Thoracic aorta (tissue), 2 donors: ENCODE measurements around the gene HNRNPH2. TPM values are rescaled to one million over a fixed set of nuclear protein-coding genes. Genes with fewer than 3 reads are reported as not detected.

ENCODE experiments used
- ATAC-seq: fragments of 150-250 bp; one replicate; pipeline ENCODE4 v1.8.0; 2017; ENCODE audit warnings: low read depth; ENCODE audit not compliant: insufficient number of reproducible peaks, low FRiP score
- DNase-seq: peaks from one replicate; pipeline ENCODE4 v3.0.0-alpha.2; 2020; ENCODE audit warnings: low spot score
- H3K27ac ChIP-seq, 2 donors: fragments of 200-600 bp; sonication (generic); 1 replicate in 1 of 2; 2 replicates in 1 of 2; pipeline ENCODE4 v1.5.1; 2016; ENCODE audit warnings: mild to moderate bottlenecking in 2 of 2, moderate library complexity in 2 of 2
- H3K27me3 ChIP-seq: fragments of 200-600 bp; sonication (generic); replicated peaks from 2 replicates; pipeline ENCODE4 v1.6.0; 2016; ENCODE audit warnings: mild to moderate bottlenecking; ENCODE audit not compliant: insufficient read depth
- H3K36me3 ChIP-seq: fragments of 200-600 bp; sonication (generic); one replicate; pipeline ENCODE4 v1.5.1; 2016
- H3K4me1 ChIP-seq, 2 donors: fragments of 200-600 bp; sonication (generic); 1 replicate in 1 of 2; 2 replicates in 1 of 2; pipeline versions ENCODE4 v1.5.1 to v1.6.0; 2016; ENCODE audit warnings: low read depth in 2 of 2, mild to moderate bottlenecking in 1 of 2; ENCODE audit not compliant: control insufficient read depth in 1 of 2
- H3K4me3 ChIP-seq: fragments of 200-600 bp; sonication (generic); 2 replicates; pipeline ENCODE4 v1.5.1; 2016; ENCODE audit warnings: mild to moderate bottlenecking
- H3K9me3 ChIP-seq: fragments of 200-600 bp; sonication (generic); 2 replicates; pipeline ENCODE4 v1.5.1; 2016
- total RNA-seq, 2 donors: library from RNA; depleted of rRNA; stranded (reverse); fragments of >200 nt; gene quantifications; one replicate each; pipeline versions ENCODE4 v1.1.0 to v1.2.3, GENCODE V29; 2016
- TF ChIP-seq, protein P1 (sequence below): fragments of 200-600 bp; sonication (generic); IDR thresholded peaks from one replicate; pipeline ENCODE4 v1.5.1; 2019; ENCODE audit warnings: antibody characterized with exemption

Gene HNRNPH2, protein sequence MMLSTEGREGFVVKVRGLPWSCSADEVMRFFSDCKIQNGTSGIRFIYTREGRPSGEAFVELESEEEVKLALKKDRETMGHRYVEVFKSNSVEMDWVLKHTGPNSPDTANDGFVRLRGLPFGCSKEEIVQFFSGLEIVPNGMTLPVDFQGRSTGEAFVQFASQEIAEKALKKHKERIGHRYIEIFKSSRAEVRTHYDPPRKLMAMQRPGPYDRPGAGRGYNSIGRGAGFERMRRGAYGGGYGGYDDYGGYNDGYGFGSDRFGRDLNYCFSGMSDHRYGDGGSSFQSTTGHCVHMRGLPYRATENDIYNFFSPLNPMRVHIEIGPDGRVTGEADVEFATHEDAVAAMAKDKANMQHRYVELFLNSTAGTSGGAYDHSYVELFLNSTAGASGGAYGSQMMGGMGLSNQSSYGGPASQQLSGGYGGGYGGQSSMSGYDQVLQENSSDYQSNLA
- total RNA-seq = 10 to 100 TPM; 24.9 to 45.6 TPM

DNA sequence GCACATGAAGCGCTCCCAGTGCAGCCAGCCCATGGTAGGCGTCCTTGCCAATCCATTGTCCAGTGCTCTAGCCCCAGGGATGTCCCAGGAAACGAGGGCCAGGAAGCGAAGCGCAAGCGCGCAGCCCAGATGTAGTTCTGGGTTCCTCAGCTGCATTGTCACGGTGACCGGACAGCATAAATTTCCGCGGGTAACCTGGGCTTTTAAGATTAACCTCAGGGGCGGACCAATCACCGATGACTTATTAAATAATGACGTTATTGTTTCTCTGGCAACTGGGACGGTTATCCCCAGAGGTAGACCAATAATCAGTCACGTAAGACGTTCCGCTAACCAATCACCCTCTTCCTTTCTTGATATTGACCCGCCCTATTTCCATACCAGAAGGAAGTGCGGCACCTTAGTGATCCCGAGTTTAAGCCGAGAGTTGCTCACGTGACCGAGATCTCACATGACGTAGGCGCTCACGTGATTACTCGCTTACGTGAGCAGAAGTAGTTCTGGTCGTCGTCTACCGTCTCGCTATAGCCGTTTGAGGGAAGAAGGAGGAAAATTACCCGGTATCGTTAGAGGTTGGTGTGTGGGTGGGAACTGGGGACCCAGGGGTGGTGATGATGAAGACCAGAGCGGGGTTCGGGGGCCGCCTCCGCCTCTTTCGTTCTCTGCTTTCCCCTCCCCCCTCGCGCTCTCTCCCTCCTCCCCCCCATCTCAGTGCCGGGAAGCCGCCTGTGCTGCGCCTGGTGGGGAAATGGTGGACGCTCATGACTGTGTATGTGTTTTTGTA is at the start of gene HNRNPH2, which contains the start of gene GLA:
Gene HNRNPH2 (plus strand): TSS at position 475 of the 784 bp plus-strand sequence. CDS start 3,767 bp downstream, outside the sequence.
Gene GLA (minus strand): TSS at position 178 of the 784 bp plus-strand sequence. CDS start 22 bp downstream, at position 156.
- Histone ChIP-seq H3K36me3 (peaks cover 5% of the 10 kb centered on the region), H3K9me3 (no peaks in the 10 kb centered on the region), H3K4me1 (peaks cover 5 to 12% of the 10 kb centered on the region in 2 donors), H3K27me3 (no peaks in the 10 kb centered on the region), H3K4me3 (peak within 1 kb of the TSS; percentile 83), H3K27ac (peak within 1 kb of the TSS; percentile 77 to 83)
- DNase-seq (peak; percentile 79), ATAC-seq (peak; percentile 100)
- TF ChIP-seq, protein P1, sequence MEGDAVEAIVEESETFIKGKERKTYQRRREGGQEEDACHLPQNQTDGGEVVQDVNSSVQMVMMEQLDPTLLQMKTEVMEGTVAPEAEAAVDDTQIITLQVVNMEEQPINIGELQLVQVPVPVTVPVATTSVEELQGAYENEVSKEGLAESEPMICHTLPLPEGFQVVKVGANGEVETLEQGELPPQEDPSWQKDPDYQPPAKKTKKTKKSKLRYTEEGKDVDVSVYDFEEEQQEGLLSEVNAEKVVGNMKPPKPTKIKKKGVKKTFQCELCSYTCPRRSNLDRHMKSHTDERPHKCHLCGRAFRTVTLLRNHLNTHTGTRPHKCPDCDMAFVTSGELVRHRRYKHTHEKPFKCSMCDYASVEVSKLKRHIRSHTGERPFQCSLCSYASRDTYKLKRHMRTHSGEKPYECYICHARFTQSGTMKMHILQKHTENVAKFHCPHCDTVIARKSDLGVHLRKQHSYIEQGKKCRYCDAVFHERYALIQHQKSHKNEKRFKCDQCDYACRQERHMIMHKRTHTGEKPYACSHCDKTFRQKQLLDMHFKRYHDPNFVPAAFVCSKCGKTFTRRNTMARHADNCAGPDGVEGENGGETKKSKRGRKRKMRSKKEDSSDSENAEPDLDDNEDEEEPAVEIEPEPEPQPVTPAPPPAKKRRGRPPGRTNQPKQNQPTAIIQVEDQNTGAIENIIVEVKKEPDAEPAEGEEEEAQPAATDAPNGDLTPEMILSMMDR = no peak

DNA sequence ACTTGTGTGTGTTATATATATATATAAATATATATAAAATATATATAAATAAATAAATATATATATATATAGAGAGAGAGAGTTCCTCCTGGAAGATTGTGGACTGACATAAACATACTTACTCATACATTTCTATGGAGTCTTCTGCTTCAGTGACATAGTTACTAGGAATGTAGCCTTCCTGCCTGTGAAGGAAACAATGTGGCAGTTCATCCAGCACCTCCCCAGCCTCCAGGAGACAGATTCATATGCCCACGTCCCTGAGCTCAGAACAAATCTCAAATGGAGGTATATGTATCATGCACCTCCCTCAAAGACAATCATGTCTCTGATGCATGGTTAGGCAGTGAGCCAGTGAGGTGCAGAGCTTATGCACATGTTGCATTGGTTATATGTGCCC is 48.1 kb upstream of the HNRNPH2 start:
- H3K4me1 ChIP-seq = no peaks in the 10 kb centered on the region
- H3K27me3 ChIP-seq = no peaks in the 10 kb centered on the region
- TF ChIP-seq, protein P1 = no peak
- H3K27ac ChIP-seq = no peak overlapping the region
- ATAC-seq (no peak), DNase-seq (no peak)
- H3K36me3 ChIP-seq = no peaks in the 10 kb centered on the region
- H3K4me3 ChIP-seq = no peak overlapping the region
- no peaks in the 10 kb centered on the region for H3K9me3 ChIP-seq

DNA sequence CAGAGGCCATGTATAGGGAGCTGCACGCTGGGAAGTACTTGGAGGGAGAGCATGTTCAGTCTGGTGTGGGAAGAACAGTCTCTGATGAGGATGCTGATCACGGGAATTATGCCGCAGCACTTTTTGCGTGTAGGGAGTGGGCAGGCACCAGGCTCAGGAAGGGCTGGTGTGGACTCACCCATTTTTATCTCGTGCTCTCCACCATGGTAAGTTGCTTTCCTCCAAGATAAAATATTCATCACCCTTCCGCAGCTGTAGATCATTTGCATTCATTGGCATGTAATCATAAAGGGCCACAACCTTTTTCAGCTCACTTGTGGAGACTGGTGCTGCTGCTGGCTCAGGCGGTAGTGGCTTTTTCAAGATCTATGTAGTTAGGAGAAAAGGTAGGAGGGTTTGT is 47.6 kb upstream of the HNRNPH2 start:
- Histone ChIP-seq H3K27me3 (no peaks in the 10 kb centered on the region), H3K36me3 (no peaks in the 10 kb centered on the region), H3K4me3 (no peak overlapping the region), H3K4me1 (no peaks in the 10 kb centered on the region), H3K27ac (no peak overlapping the region), H3K9me3 (no peaks in the 10 kb centered on the region)
- ATAC-seq (no peak), DNase-seq (no peak)
- TF ChIP-seq, protein P1 = no peak

DNA sequence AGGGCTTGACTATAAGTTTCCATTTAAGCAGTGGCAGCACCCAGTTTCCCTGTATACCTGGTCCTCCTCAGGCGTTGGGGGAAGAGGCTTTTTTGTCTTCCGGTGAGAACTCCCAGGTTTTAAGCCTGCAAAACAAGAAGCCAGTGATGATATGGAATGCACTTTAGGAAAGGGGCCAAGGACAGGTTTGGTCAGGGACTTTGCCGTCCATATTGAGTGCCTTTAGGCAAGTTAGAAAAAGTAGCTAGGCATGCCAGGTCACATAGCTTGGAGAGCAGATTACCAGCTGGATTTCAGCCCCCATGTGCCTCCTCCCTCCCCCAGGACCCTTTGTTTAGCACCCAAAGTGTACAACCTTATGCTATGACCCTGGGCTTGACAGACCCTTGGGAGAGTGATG is 45.9 kb upstream of the HNRNPH2 start:
- Histone ChIP-seq H3K27me3 (no peaks in the 10 kb centered on the region), H3K27ac (no peak overlapping the region), H3K4me3 (no peak overlapping the region), H3K4me1 (no peaks in the 10 kb centered on the region), H3K36me3 (no peaks in the 10 kb centered on the region), H3K9me3 (no peaks in the 10 kb centered on the region)
- TF ChIP-seq, protein P1 = no peak
- ATAC-seq (no peak), DNase-seq (no peak)

DNA sequence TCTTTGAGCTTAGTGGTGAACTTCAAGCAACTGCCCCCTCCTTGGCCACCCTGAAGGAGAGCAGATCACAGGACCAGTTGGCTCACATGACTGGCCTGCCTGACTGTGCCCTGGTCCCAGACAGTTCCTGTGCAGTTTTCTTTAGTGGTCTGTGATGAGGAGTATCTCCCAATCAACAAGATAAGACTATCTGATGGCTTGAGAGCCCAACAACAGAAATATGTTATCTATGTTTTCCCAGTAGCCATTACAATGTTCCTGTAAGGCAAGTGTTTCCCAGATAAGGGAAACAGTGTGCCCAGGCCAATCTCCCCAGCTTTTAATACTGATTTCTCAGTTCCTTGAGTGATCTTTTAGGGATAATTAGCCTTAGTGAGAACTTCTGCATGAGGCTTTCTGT is 45.3 kb upstream of the HNRNPH2 start:
- Histone ChIP-seq H3K27me3 (no peaks in the 10 kb centered on the region), H3K4me3 (no peak overlapping the region), H3K27ac (no peak overlapping the region), H3K9me3 (no peaks in the 10 kb centered on the region), H3K36me3 (no peaks in the 10 kb centered on the region), H3K4me1 (no peaks in the 10 kb centered on the region)
- ATAC-seq = no peak
- no peak for DNase-seq
- TF ChIP-seq, protein P1 = no peak
